Measurements from ENCODE around the gene C1QL1. TPM values are rescaled to one million over a fixed set of nuclear protein-coding genes. Genes with fewer than 3 reads are reported as not detected.
A peak's percentile ranks its signal among the peaks of the same experiment; 100 is the strongest.

C1QL1 gene
- total and polyA plus RNA-seq, 2 of the 13 experiments (the other 11 are each of a cell fraction or from before 2014, with no cell fraction given): 0.11 TPM

GRCh38 chr17:44947461-44948314 lies 20.4 kb downstream of the C1QL1 start, which contains the start of gene KIF18B (continued):
- TF ChIP-seq STAG1 (CRISPR knock-in tag; IDR thresholded peaks at IDR 0.05) (no peak), ZNF747 (CRISPR knock-in tag; IDR thresholded peaks at IDR 0.05; ENCODE audit: borderline replicate concordance) (no peak), E2F2 (CRISPR knock-in tag; IDR thresholded peaks at IDR 0.05; ENCODE audit: borderline replicate concordance) (peak; percentile 97; the same call in 1 of the 2 replicates), ZNF414 (CRISPR knock-in tag; IDR thresholded peaks at IDR 0.05) (peak; percentile 59; the same call in 1 of the 2 replicates), ZNF567 (CRISPR knock-in tag; IDR thresholded peaks at IDR 0.05; ENCODE audit: borderline replicate concordance) (no peak), ZNF550 (CRISPR knock-in tag; IDR thresholded peaks at IDR 0.05; ENCODE audit: borderline replicate concordance) (no peak), ZFYVE20 (CRISPR knock-in tag; IDR thresholded peaks at IDR 0.05; ENCODE audit: borderline replicate concordance, low read depth) (0 out of 2 replicates have a peak, but pooled peaks have one; percentile 91), ZNF138 (CRISPR knock-in tag; IDR thresholded peaks at IDR 0.05; ENCODE audit: low read depth) (peak; percentile 78; the same call in 1 of the 2 replicates), CENPX (CRISPR knock-in tag; IDR thresholded peaks at IDR 0.05) (no peak), CHD2 (IDR thresholded peaks at IDR 0.05; ENCODE audit: low read depth, low read length) (peak; percentile 94), IKZF1 (IDR thresholded peaks at IDR 0.05) (no peak), PAX8 (CRISPR knock-in tag; IDR thresholded peaks at IDR 0.05; ENCODE audit: borderline replicate concordance) (0 out of 2 replicates have a peak, but pooled peaks have one; percentile 61), HNF4A (CRISPR knock-in tag; IDR thresholded peaks at IDR 0.05) (no peak), ZNF704 (CRISPR knock-in tag; IDR thresholded peaks at IDR 0.05; ENCODE audit: borderline replicate concordance) (peak; percentile 92; the same call in 1 of the 2 replicates), ZSCAN31 (CRISPR knock-in tag; IDR thresholded peaks at IDR 0.05; ENCODE audit: low read depth) (peak; percentile 95), TCF7L2 (IDR thresholded peaks at IDR 0.05; ENCODE audit: low read depth, low read length) (no peak), PAF1 (CRISPR knock-in tag; IDR thresholded peaks at IDR 0.05) (no peak), TOE1 (CRISPR knock-in tag; IDR thresholded peaks at IDR 0.05) (no peak; the same call in 1 of the 2 replicates), ATAD3A (CRISPR knock-in tag; IDR thresholded peaks at IDR 0.05) (no peak), PLRG1 (conservative IDR thresholded peaks at IDR 0.05) (no peak), ZNF816 (CRISPR knock-in tag; IDR thresholded peaks at IDR 0.05; ENCODE audit: borderline replicate concordance) (no peak), NFYB (CRISPR knock-in tag; IDR thresholded peaks at IDR 0.05) (peak; percentile 95), GATAD2A (CRISPR knock-in tag; IDR thresholded peaks at IDR 0.05) (no peak; the same call in 1 of the 2 replicates), SALL1 (CRISPR knock-in tag; IDR thresholded peaks at IDR 0.05) (peak; percentile 75; the same call in 1 of the 2 replicates), NKX3-1 (CRISPR knock-in tag; IDR thresholded peaks at IDR 0.05) (peak; percentile 30; the same call in 1 of the 2 replicates)
- TF ChIP-seq, protein P1, sequence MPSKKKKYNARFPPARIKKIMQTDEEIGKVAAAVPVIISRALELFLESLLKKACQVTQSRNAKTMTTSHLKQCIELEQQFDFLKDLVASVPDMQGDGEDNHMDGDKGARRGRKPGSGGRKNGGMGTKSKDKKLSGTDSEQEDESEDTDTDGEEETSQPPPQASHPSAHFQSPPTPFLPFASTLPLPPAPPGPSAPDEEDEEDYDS (CRISPR knock-in tag; IDR thresholded peaks at IDR 0.05): peak; percentile 89
- TF ChIP-seq, protein P2, sequence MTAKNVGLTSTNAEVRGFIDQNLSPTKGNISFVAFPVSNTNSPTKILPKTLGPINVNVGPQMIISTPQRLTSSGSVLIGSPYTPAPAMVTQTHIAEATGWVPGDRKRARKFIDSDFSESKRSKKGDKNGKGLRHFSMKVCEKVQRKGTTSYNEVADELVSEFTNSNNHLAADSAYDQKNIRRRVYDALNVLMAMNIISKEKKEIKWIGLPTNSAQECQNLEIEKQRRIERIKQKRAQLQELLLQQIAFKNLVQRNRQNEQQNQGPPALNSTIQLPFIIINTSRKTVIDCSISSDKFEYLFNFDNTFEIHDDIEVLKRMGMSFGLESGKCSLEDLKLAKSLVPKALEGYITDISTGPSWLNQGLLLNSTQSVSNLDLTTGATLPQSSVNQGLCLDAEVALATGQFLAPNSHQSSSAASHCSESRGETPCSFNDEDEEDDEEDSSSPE (CRISPR knock-in tag; IDR thresholded peaks at IDR 0.05): peak; percentile 100

Data from HepG2 (cell line).